HG02973 (cell line): ENCODE results near the gene NMNAT3.

ENCODE experiments used
- ATAC-seq: cut with Tn5 transposase; IDR thresholded peaks from one replicate; pipeline ENCODE4 v1.9.1; 2021; ENCODE audit warnings: moderate library complexity; ENCODE audit not compliant: unreplicated experiment

NMNAT3 gene

DNA sequence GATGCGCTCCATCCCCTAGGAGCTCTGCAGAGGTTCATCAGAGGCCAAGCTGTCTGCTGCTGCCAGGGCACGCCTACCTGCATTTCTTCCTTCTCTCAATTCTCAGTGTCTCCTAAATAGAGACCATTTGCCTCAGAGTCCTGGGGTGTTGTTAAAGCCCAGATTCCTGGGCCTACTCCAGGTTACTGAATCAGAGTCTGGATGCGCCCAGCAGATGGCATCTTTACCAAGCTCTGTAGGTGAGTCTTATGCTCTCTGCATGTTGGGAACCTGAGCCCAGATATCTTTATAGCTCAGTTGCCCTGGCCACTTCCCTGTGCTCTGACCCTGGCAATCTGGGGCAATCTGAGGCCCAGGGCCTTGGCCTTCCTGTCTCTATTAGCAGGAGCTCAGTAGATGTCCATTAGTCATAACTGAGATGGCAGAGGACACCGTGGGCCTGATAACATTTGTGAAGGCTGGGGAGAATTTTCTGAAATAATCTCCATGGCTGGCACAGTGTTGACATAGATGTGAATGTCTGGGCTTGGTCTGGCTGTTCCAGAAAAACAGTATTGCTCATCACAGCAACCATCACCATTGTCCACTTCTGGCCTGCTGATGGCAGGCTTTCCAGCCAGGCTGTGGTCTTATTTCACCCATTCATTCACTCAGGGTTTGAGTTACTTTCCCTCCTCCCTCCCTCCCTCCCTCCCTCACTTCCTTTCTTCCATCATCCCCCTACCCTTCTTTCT lies 125.0 kb downstream of the NMNAT3 start:
- no peak for ATAC-seq

DNA sequence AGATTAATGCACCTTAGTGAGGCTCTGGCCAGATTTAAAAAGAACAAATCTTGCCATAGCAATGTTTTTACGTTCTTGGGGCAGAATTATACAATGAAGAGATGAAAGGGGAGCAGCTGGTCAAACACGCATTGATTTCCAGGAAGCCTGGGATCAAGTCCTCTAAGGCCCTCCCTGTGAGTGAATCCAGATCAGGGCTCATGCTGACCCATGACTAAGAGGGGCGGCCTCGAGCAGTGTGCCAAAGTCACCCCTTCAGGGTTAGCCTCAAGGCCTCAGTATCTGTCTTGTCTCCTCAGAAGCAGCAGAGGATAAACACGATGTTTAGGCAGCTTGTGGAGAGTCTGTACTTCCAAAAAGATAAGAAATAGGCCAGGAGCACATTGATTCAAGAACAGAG lies 129.0 kb downstream of the NMNAT3 start:
- no peak for ATAC-seq

DNA sequence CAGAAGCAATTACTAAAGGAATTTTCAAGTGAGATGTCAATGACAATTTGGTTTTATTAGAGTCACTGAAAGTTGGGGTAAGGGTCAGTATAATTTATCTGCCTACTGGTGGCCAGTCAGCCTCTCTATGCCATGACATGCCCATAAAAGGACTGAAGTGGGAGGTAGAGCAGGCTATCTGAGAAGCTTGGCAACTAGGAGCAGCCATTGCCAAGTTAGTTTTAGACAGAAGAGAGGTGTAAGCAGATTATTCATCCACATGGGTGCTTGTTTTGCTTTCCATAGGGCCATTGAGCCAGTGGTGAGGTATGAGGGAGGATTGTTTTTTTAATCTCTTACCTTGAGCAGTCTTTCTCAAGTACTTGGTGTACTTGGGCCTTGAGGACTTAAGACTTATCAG lies 130.1 kb downstream of the NMNAT3 start:
- no peak for ATAC-seq

DNA sequence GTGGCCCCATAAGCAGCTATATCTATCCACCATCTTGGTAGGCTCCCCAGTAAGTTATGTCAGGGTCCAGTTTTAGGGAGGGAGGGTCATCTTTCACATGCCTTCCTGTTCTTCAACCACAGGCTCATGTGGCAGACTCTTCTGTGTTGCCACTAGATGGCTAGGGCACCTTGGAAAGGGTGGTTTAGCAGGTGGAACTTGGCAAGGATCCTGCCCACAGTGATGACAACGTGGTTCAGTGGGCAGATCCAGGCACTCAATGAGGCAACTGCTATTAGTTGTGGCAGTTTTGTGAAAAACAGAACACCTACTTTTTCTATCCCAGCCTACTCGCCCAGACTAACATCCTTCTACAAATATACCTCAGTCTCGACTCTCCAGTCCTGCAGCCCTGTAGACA lies 131.0 kb downstream of the NMNAT3 start:
- no peak for ATAC-seq

DNA sequence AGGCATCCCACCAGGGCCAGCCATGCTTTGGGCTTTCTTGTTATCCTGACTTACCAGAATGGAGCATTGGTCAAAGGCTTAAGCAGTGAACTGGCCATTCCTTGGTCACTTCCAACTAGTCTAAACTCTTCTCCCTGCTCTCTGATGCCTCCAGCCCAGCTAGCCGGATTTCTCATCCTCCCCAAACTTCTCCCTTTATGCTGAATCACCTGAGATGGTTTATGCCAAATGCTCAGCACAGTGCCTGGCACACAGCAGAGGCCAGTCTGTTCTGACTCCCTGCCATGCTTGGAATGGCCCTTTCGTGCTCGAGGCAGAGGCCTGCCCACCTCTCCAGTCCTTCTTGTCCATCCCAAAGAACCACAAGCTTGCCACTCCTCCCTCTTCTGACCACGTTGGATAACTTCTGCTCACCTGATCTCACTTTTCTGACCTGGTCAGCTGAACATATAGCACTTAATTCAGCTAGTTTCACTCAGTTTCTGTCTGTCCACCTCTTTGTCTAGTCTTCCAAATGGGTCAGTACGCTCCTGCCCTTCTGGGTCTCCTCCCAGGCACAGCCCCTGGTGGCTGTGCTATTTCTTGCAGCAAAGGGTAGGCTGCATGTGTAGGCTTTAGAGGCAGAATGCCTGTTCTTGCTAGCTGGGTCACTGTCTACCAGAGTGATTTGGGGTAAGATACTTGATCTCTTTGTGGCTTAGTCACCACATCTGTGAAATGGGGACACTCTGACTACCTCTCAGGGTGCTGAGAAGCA lies 136.1 kb downstream of the NMNAT3 start:
- ATAC-seq, result no peak

DNA sequence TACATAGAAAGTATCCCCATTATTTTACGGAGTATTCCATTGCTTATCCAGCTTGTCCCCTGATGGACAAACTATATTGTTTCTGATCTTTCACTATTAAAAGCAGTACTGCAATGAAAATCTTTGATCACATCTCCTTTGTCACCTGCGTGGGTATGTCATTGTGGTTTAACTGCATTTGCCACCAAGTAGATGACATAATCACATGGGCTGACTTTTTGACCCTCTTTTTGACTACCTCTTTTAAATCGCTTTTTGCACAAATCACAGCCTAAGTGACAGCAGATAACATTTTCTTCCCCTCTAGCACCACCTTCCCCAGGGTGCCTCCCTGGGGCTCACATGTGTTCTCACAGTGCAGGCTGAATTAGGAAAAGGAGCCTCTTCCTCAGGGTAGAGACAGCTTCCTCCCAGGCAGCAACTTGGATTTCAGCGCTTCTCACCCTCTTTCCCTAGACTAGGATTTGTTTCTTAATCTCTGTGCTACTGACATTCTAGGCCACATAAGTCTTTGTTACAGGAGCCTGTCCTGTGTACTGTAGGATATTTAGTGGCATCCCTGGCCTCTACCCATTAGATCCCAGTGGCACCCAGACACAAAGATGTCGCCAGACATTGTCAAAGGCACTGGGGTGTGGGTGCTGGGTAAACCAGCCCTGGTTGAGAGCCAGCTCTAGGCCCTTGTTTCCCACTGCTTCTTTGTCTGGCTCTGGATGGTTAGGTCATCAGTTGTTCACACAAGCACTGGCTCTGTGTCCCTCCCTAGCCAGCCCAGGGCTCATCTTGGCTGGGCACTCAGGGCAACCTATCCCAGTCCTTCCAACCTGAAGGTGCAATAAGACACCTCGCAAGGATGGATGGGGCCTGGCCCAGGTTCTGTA lies 136.9 kb downstream of the NMNAT3 start:
- ATAC-seq, result no peak

DNA sequence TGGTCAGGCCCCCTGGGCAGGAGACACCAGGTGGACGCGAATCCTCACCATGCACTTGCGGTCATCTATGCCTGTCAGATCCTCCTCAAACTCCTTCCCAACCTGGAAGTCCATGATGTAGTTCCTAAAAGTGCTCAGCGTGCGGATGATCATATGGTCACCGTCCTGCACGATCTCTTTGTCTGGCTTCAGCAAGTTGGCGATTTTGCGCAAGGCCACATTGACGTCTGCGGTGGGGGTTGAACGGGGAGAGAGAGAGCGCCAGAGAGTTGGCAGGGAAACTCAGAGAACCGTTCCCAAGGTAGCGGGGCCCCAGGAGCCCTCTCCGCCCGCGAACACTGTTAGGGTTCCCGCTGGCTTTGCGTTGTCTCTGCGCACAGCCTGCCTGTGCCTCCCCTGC lies 139.0 kb downstream of the NMNAT3 start:
- ATAC-seq, result no peak

DNA sequence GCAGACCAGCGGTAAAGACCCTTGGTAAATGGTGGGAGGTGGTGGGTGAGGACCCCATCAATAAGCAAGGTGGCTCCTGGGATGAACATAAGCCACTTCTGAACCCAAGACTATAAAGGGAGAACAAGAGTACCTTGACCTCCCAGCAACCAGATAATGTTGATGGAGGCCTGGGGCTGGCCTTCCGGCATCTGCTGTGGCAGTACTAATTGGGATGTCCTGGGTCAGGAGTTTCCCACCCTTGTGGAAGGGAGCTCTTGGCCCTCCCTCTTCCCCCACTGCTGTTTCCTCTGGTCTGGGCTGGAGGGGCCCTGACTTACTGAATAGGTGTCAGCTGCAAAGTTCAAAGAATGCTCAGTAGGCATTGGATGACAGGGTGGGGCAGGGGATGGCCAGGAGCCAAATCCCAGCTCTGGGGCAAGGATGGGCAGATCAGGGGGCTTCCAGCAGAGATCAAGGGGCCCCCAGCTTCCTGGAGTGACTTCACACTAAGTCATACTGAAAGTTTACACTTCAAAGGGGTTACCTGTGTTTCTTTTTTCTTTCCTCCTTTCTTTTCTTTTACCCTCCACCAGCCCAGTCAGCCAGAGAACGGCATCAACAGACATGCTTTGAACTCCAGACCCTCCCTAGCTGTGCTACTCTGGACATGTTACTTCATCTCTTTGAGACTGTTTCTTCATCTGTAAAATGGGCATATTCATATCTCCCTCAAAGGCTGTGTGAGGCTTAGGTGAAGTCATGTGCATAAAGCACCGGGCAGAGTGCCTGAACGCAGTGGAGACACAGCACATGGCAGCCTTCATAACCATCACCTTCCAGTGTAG lies 139.8 kb downstream of the NMNAT3 start:
- ATAC-seq, result no peak

DNA sequence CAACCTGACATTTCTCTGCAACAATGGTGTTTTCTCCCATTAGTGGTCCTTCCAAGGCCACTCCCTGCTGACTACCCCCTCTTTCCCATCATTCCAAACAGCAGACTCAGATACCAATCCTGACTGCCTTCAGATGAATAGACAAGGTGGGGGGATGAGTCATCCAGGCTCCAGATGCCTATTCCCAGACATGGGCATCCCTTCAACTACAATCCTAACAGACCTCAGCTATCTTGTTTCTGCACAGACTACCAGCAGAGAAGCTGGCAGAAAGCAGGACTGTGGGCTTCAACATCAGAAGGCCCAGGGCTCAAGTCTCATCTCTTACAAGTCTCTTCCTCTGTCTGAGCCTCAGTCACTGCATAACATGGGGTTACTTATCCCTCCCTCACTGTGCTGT lies 140.4 kb downstream of the NMNAT3 start:
- no peak for ATAC-seq

DNA sequence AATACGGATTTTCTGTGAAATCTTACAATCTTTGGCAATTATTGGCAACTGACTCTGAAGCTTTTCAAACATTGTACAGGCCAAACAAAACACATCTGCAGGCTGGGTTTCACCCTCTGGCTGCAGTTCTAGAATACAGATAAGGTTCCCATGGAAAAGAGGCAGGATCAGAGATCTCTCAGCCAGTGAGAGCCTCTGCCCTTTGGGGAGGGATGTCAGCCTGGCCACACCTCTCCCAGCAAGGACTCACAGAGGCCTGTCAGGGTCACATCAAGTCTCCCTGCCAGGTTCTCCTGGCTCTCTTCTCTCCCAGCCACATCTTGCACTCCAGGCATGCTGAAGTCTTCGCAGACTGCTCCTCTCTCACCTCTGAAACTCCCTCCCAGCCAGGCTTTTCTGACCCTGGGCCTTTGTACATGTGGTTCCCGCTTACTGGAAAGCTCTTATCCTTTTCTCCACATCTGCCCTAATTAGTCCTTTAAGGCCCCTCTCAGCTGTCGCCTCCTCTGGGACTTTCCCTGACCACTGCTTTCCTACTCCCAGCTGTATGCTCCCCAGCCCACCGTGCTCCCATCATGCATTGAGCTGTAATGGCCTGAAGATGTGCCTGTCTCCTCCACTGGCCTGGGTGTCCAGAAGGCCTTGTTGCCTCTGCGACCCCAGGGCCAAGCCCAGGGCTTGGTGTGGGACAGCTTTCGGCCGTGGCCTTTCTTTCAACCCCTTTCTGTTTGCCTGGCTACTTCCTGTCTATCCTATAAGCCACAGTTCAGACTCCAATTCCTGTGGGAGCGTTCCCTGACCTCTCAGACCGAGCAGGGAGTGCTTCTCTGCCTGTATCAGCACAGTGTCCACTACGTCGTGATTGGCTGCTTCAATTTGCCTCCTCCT lies 142.5 kb downstream of the NMNAT3 start:
- ATAC-seq, result no peak

DNA sequence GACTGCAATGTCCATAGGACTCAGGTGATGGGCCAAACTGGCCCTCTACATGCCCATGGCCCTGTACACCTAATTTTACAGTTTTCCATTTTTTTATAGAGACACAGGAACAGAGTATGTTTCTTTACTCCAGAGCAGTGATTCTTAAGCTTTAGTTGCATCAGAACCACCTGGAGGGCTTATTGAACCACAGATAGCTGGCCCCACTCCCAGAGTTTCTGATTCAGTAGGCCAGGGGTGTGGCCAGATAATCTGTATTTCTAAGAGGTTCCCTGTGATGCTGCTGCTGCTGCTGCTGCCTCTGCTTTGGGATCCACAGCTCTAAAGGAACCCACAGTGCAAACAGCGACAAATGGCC lies 143.3 kb downstream of the NMNAT3 start:
- ATAC-seq, result peak; percentile 86

DNA sequence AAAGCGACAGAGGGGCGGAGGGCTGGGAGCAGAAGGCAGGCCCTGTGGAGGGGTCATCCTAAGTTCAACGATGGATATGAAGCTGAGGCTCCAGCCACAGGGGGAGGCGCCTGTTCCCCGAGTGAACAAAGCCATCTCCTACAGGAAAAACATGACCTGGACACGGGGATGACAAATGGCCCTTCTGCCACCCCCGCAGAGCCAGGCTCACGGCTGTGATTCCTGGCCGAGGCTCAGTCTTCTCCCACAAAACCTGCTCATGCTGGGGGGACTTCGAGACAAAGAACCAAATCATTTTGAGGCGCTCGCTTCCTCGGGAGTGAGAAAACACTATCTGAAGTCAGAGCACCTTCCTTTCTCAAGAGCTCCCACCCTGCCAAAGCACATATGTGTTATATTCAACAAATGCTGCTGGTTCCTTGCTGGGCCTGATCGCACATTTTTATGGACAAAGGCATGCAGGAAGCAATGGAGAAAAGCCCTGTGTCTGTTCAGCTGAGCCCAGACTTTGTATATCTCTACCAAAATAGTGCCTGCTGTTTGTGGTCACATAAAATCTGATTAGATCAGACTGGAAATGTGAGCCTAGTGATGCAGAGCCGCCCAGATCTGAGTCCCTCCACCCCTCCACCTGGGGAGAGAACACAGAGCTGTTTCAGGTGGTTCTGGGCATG lies 143.9 kb downstream of the NMNAT3 start:
- peak; percentile 52 for ATAC-seq

DNA sequence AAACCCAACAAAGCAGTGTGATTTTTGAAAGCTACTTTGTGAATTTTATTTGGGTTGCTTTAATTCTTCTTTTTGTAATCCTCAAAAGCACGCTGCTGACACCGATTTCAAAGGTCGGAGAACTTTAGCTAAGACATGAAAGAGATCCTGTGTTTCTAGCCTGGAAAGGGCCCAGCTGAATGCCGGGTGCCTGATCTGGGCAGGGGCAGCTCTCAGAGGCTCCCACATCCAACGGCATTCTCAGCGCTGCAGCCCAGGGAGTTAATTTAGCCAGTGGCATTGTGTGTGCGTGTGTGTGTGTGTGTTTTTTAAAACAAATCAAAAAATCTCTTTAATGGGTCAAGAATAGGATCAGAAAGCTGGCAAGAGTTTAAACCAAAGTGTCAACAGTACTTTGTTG lies 144.8 kb downstream of the NMNAT3 start:
- no peak for ATAC-seq

DNA sequence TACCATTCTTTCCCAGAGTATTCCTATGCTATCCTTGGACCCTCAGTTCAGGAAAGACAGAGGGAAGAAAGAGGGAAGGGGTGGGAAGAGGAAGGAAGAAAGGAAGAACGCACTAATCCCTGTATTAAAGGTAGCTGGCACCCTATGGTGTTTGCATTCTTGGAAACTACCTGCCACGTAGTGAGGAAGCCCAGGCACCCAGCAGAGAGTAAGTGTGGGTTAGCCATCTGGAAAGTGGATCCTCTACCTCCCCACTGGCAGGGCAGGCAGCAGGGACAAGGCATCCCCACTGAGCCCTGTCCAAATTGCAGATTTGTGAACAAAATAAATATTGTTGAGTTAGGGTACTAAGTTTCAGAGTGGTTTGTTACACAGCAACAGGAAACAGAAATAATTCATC lies 147.1 kb downstream of the NMNAT3 start:
- ATAC-seq, result no peak

DNA sequence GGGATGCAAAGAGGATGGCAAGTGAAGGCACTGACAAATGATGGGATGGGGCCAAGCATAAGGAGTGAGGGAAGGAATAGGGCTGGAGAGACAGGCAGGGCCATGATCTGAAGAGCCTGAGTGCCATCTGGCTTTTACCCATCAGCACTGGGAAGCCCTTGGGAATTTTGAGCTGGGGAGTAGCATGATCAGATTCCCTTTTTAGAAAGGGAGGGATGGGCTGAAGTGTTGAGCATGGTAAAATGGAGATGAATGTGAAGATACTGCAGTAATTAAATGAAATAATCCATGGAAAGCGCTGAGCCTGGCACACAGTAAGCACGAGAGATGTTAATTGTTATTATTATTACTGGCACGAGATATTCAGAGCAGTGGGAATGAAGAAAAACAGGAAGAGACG lies 148.1 kb downstream of the NMNAT3 start:
- ATAC-seq, result no peak

DNA sequence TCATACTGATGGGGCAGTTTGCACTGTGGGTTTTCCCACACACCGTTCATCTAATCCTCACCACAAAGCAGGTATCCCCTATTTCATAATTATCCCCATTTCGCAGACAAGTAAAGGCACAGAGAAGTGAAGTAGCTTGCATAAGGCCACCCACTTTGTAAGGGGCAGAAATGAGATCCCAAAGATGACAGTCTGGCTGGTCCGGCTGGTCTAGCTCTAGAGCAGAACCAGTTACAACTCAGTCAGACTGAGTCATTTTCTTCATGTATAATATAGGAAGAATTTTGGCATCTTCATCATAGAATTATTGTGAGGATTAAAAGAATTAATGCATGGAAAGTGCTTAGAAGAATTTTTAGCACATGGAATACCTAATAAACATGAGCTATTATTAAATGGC lies 148.8 kb downstream of the NMNAT3 start:
- no peak for ATAC-seq

DNA sequence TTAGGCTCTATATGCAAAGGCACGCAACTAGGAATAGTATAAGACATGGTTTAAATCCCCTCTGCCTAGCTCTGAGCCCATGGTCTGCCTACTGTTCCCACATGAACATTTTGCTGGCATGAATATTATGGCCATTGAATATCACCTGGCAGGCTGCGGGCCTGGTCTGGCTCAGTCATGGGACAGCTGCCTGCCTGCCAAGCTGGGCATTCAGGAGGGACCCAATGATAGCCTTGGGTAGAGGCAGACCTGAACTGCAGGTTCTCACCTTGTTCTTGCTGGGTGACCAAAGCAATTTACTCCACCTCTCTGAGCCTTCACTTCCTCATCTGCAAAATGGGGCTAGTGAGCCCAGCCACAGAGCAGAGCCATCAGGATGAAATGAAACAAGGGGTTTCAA lies 149.5 kb downstream of the NMNAT3 start:
- ATAC-seq, result no peak

DNA sequence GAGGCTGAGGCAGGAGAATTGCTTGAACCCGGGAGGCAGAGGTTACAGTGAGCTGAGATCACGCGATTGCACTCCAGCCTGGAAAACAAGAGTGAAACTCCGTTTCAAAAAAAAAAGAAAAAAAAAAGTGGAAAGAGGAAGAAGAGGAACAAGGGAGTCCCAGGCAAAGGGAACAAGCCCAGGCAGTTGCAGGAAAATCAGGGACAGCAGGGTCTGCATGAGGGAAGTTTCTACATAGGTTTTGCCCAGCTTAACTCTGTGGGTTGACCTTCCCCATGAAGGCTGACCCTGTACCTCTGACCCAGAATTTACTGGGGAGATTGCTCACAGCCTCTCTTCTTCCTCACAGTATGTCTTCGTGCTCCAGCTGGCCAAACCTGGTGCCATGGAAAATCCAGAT lies 150.5 kb downstream of the NMNAT3 start:
- ATAC-seq, result no peak

DNA sequence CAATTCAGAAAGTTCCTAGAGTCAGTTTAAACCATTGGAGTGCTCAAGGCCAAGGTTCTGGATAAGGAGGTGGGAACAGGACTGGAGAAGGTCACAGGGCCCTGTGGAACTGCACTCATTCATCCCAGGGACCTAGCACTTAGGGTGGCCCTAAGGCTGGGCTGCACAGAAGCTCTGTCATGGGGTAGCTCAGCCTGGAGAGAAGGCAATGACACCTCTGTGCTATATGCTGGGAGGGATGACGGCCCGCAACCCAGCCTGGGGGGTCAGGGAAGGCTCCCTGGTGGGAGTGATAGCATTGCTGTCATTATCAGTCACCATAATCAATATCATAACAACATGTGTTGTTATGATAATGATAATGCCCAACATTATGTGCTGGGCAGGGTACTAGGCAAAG lies 151.6 kb downstream of the NMNAT3 start:
- no peak for ATAC-seq
